Keratinocyte (primary cell): ENCODE results near the gene SMAD7. TPM values are rescaled to one million over a fixed set of nuclear protein-coding genes. Genes with fewer than 3 reads are reported as not detected.

ENCODE experiments used
- DNase-seq: peaks from one replicate; pipeline ENCODE4 v3.0.0-alpha.2; 2011; ENCODE audit warnings: low read depth, missing footprints, low spot score
- FAIRE-seq: peaks from 2 replicates; lab custom pipeline; 2011; peaks lifted over from hg19 to GRCh38; lab: Jason Lieb, UNC
- H2AFZ ChIP-seq: 2 replicates; pipeline ENCODE4 v1.6.0; 2012; ENCODE audit warnings: low read length, control low read depth, inconsistent platforms; ENCODE audit not compliant: control insufficient read depth
- H3K27ac ChIP-seq: 2 replicates; pipeline ENCODE4 v1.5.1; 2011; ENCODE audit warnings: low read length; ENCODE audit not compliant: control insufficient read depth, insufficient read depth
- H3K27me3 ChIP-seq: 3 replicates; pipeline ENCODE4 v1.6.0; 2011; ENCODE audit warnings: low read length; ENCODE audit not compliant: control insufficient read depth, insufficient read depth; ENCODE audit errors: extremely low read depth
- H3K36me3 ChIP-seq, 2 experiments: 2 replicates in 1 of 2; 3 replicates in 1 of 2; pipeline ENCODE4 v1.5.1; 2011; ENCODE audit warnings: low read length in 2 of 2, mild to moderate bottlenecking in 1 of 2; ENCODE audit not compliant: control insufficient read depth in 2 of 2, insufficient read depth in 2 of 2; ENCODE audit errors: extremely low read depth in 1 of 2
- H3K4me1 ChIP-seq: 3 replicates; pipeline ENCODE4 v1.5.1; 2011; ENCODE audit warnings: low read length; ENCODE audit not compliant: control insufficient read depth, insufficient read depth; ENCODE audit errors: extremely low read depth
- H3K4me2 ChIP-seq: 3 replicates; pipeline ENCODE4 v1.6.0; 2011; ENCODE audit warnings: low read depth, low read length; ENCODE audit not compliant: control insufficient read depth, insufficient read depth; ENCODE audit errors: extremely low read depth
- H3K4me3 ChIP-seq, 3 experiments: fragments of 200-600 bp in 1 of 3; sonication (generic) in 1 of 3; 2 replicates in 2 of 3; 3 replicates in 1 of 3; pipeline ENCODE4 v1.5.1; 2011 to 2016; ENCODE audit warnings: low read length in 3 of 3, mild to moderate bottlenecking in 3 of 3, control low read depth in 2 of 3, inconsistent platforms in 1 of 3, low read depth in 1 of 3, mixed read lengths in 1 of 3, mixed run types in 1 of 3, moderate library complexity in 1 of 3; ENCODE audit not compliant: control insufficient read depth in 2 of 3, insufficient read depth in 2 of 3; ENCODE audit errors: extremely low read depth in 1 of 3
- H3K79me2 ChIP-seq: 2 replicates; pipeline ENCODE4 v1.6.0; 2012; ENCODE audit warnings: low read length; ENCODE audit not compliant: control insufficient read depth, insufficient read depth
- H3K9ac ChIP-seq: 3 replicates; pipeline ENCODE4 v1.6.0; 2011; ENCODE audit warnings: low read length; ENCODE audit not compliant: control insufficient read depth, insufficient read depth; ENCODE audit errors: extremely low read depth
- H3K9me1 ChIP-seq: 3 replicates; pipeline ENCODE4 v1.6.0; 2011; ENCODE audit warnings: low read length; ENCODE audit not compliant: control insufficient read depth, insufficient read depth; ENCODE audit errors: extremely low read depth
- H3K9me3 ChIP-seq: 2 replicates; pipeline ENCODE4 v1.5.1; 2012; ENCODE audit warnings: low read depth, low read length; ENCODE audit not compliant: control insufficient read depth
- H4K20me1 ChIP-seq: 3 replicates; pipeline ENCODE4 v1.6.0; 2011; ENCODE audit warnings: low read length; ENCODE audit not compliant: control insufficient read depth, insufficient read depth; ENCODE audit errors: extremely low read depth
- EZH2 ChIP-seq: IDR thresholded peaks from one replicate; pipeline ENCODE4 v1.6.1; 2012; ENCODE audit warnings: inconsistent platforms, mild to moderate bottlenecking, low read length, moderate library complexity
- dilution Hi-C: fragments of 300-500 bp; cut with MboI; formaldehyde crosslinking; loops from one replicate; pipeline ENCODE4 v1.7.0; 2020; ENCODE audit warnings: low sequenced_read_pairs; ENCODE audit not compliant: extremely low pct_ligation_motif_present
- polyA plus RNA-seq, 5 experiments: library from polyadenylated mRNA; depleted of rRNA in 3 of 5; stranded (reverse) in 3 of 5; stranded (forward) in 1 of 5; unstranded in 1 of 5; fragments of >200 nt; gene quantifications; 1 replicate in 1 of 5; 2 replicates in 3 of 5; 3 replicates in 1 of 5; pipeline versions ENCODE4 v1.2.1 to v1.2.3, GENCODE V29; 2011 to 2012; ENCODE audit warnings: missing spikeins in 2 of 5, low read depth in 1 of 5, low replicate concordance in 1 of 5
- TF ChIP-seq, protein P1 (sequence below), 3 experiments: IDR thresholded peaks in 1 of 3; conservative IDR thresholded peaks in 1 of 3; optimal IDR thresholded peaks in 1 of 3; 2 replicates in 2 of 3; 3 replicates in 1 of 3; pipeline versions ENCODE3 to v1.5.1; 2011; ENCODE audit warnings: low read length in 3 of 3, mild to moderate bottlenecking in 3 of 3, moderate library complexity in 2 of 3, control low read depth in 1 of 3, inconsistent platforms in 1 of 3; ENCODE audit not compliant: insufficient read depth in 2 of 3; ENCODE audit errors: extremely low read depth in 1 of 3

Gene SMAD7
- polyA plus RNA-seq, 1 donor (not counting 4 experiments of a cell fraction or from before 2014, with no cell fraction given): 9.5 TPM

DNA sequence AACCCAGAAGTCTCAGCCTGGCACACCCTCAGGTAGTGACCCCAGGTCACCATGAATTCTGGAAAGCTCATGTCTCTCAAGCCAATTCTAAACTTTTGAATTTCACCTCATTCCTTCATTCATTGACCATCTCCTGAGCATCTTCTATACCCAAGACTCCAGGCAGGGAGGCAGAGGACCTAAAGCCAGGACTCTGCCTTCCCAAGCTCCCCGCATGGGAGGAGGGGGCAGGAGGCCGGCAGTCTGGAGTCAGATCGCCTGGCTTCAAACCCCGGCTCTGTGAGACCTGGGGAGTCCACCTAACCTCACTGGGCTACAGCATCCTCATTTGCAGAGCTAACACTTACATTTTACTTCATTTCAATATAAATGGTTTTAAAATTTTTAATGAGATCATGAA is 59.0 kb downstream of the SMAD7 start:
- H3K4me3 ChIP-seq: no peak overlapping the region

DNA sequence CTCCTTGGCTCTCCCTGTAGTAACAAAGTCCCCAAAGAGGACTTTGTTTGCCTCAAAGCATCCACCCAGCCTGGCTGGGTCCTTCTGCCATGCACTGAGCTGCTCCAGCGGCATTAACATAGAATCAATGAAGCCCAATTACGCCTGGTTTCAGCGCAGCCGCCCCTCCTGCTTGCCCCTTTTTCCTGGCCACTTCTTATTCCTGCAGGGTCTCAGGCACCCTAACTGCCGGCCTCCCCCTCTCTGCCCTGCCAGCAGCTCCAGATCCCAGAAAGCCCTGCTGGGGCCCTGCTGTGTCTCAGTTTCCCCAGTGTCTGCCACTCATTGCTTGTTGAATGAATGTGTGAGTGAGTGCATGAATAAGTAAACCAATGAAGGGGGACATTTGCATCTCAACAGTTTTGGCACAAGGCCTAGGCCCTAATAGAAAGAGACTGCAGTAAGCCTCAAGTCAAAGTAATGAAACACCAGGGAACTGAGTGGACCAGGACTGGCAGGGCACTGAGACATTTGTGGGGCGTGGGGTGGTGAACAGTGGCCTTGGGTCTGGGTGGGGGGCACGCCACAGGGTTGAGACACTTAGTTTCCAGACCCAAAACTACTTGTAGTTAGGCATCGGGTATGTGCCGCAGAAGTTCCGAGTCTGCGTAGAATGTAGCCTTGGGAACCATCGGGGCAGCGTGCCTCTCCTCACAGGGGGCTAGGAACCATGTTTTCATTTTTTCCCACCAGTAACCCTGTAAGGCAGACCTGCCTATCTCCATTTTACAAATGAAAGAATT is 60.6 kb downstream of the SMAD7 start:
- no peaks in the 10 kb centered on the region for H3K36me3 ChIP-seq
- peaks cover 13% of the 10 kb centered on the region for H3K4me1 ChIP-seq
- no peak overlapping the region for H2AFZ ChIP-seq
- no peak overlapping the region for H3K9ac ChIP-seq
- H3K79me2 ChIP-seq: no peaks in the 10 kb centered on the region
- H3K4me3 ChIP-seq: no peak overlapping the region
- H3K4me2 ChIP-seq: no peak overlapping the region
- no peaks in the 10 kb centered on the region for H3K9me1 ChIP-seq
- no peaks in the 10 kb centered on the region for H4K20me1 ChIP-seq
- dilution Hi-C loops: no loop called here
- no peaks in the 10 kb centered on the region for H3K9me3 ChIP-seq
- FAIRE-seq: no peak
- H3K27me3 ChIP-seq: no peaks in the 10 kb centered on the region
- TF ChIP-seq EZH2: no peak
- TF ChIP-seq, protein P1, sequence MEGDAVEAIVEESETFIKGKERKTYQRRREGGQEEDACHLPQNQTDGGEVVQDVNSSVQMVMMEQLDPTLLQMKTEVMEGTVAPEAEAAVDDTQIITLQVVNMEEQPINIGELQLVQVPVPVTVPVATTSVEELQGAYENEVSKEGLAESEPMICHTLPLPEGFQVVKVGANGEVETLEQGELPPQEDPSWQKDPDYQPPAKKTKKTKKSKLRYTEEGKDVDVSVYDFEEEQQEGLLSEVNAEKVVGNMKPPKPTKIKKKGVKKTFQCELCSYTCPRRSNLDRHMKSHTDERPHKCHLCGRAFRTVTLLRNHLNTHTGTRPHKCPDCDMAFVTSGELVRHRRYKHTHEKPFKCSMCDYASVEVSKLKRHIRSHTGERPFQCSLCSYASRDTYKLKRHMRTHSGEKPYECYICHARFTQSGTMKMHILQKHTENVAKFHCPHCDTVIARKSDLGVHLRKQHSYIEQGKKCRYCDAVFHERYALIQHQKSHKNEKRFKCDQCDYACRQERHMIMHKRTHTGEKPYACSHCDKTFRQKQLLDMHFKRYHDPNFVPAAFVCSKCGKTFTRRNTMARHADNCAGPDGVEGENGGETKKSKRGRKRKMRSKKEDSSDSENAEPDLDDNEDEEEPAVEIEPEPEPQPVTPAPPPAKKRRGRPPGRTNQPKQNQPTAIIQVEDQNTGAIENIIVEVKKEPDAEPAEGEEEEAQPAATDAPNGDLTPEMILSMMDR (optimal IDR thresholded peaks at IDR 0.05 in 1 of 3, IDR thresholded peaks at IDR 0.05 in 1 of 3, conservative IDR thresholded peaks at IDR 0.05 in 1 of 3; ENCODE audit: extremely low read depth in 1 of 3, insufficient read depth in 2 of 3, low read length in 3 of 3): no peak
- DNase-seq: no peak
- no peak overlapping the region for H3K27ac ChIP-seq

More for the DNA sequence above, 59.0 kb downstream of the SMAD7 start:
- no peaks in the 10 kb centered on the region for H3K9me3 ChIP-seq
- no peak for FAIRE-seq
- TF ChIP-seq, protein P1 (optimal IDR thresholded peaks at IDR 0.05 in 1 of 3, IDR thresholded peaks at IDR 0.05 in 1 of 3, conservative IDR thresholded peaks at IDR 0.05 in 1 of 3; ENCODE audit: extremely low read depth in 1 of 3, insufficient read depth in 2 of 3, low read length in 3 of 3): no peak
- TF ChIP-seq EZH2: no peak
- no peaks in the 10 kb centered on the region for H3K36me3 ChIP-seq
- H2AFZ ChIP-seq: no peak overlapping the region
- H3K27me3 ChIP-seq: no peaks in the 10 kb centered on the region
- peaks cover 13% of the 10 kb centered on the region for H3K4me1 ChIP-seq
- no peaks in the 10 kb centered on the region for H3K9me1 ChIP-seq
- no peaks in the 10 kb centered on the region for H3K79me2 ChIP-seq
- DNase-seq: no peak
- H4K20me1 ChIP-seq: no peaks in the 10 kb centered on the region
- H3K27ac ChIP-seq: no peak overlapping the region
- no peak overlapping the region for H3K4me2 ChIP-seq
- dilution Hi-C loops: no loop called here
- H3K9ac ChIP-seq: no peak overlapping the region
